HG02852 (cell line): Measurements from ENCODE around the gene LTA4H.

Source experiments
- ATAC-seq: cut with Tn5 transposase; IDR thresholded peaks from one replicate; pipeline ENCODE4 v1.9.1; 2021; ENCODE audit warnings: mild to moderate bottlenecking, moderate library complexity; ENCODE audit not compliant: unreplicated experiment

Gene LTA4H

GRCh38 chr12:96057986-96058553 is 22.7 kb upstream of the LTA4H start:
- no peak for ATAC-seq

GRCh38 chr12:96056646-96057455 is 21.5 kb upstream of the LTA4H start:
- ATAC-seq: no peak

- no peak for ATAC-seq
Observed at GRCh38 chr12:96054244-96054610, 18.8 kb upstream of the LTA4H start.

GRCh38 chr12:96053476-96054243 is 18.3 kb upstream of the LTA4H start:
- ATAC-seq: no peak

- ATAC-seq: no peak
Observed at GRCh38 chr12:96051756-96052485, 16.5 kb upstream of the LTA4H start.

- no peak for ATAC-seq
Observed at GRCh38 chr12:96050139-96050538, 14.8 kb upstream of the LTA4H start.

GRCh38 chr12:96049101-96049500 is 13.7 kb upstream of the LTA4H start:
- ATAC-seq: no peak

- ATAC-seq: no peak
Observed at GRCh38 chr12:96048393-96048969, 13.1 kb upstream of the LTA4H start.

GRCh38 chr12:96047229-96048211 is 12.1 kb upstream of the LTA4H start:
- ATAC-seq: peak; percentile 73

GRCh38 chr12:96046543-96047228 is 11.3 kb upstream of the LTA4H start:
- no peak for ATAC-seq

- no peak for ATAC-seq
Observed at GRCh38 chr12:96045566-96045965, 10.2 kb upstream of the LTA4H start.

GRCh38 chr12:96044943-96045290 is 9.5 kb upstream of the LTA4H start:
- ATAC-seq: no peak

- no peak for ATAC-seq
Observed at GRCh38 chr12:96044017-96044942, 8.9 kb upstream of the LTA4H start.

GRCh38 chr12:96041181-96041580 is 5.8 kb upstream of the LTA4H start:
- no peak for ATAC-seq

GRCh38 chr12:96040305-96041133 is 5.1 kb upstream of the LTA4H start:
- no peak for ATAC-seq

GRCh38 chr12:96039516-96039915 is 4.1 kb upstream of the LTA4H start:
- ATAC-seq: no peak

- ATAC-seq: no peak
Observed at GRCh38 chr12:96036765-96037455, 1.5 kb upstream of the LTA4H start.
